Measurements from ENCODE around the gene TRIB2.

Gene TRIB2

GRCh38 chr2:12720754-12721378 lies 4.1 kb downstream of the TRIB2 start:
- DNase-seq (ENCODE audit: low read depth in 2 of 2): no peak

- no peak for DNase-seq (ENCODE audit: low read depth in 2 of 2)
Observed at GRCh38 chr2:12721566-12722446, 5.1 kb downstream of the TRIB2 start.

- no peak for DNase-seq (ENCODE audit: low read depth in 2 of 2)
Observed at GRCh38 chr2:12722447-12723316, 5.9 kb downstream of the TRIB2 start.

GRCh38 chr2:12723736-12724463 lies 7.2 kb downstream of the TRIB2 start:
- no peak for DNase-seq (ENCODE audit: low read depth in 2 of 2)

GRCh38 chr2:12725233-12726187 lies 8.8 kb downstream of the TRIB2 start:
- no peak for DNase-seq (ENCODE audit: low read depth in 2 of 2)

- no peak for DNase-seq (ENCODE audit: low read depth in 2 of 2)
Observed at GRCh38 chr2:12726271-12726670, 9.5 kb downstream of the TRIB2 start.

- DNase-seq (ENCODE audit: low read depth in 2 of 2): no peak
Observed at GRCh38 chr2:12727065-12727464, 10.3 kb downstream of the TRIB2 start.

GRCh38 chr2:12727641-12728040 lies 10.9 kb downstream of the TRIB2 start:
- DNase-seq (ENCODE audit: low read depth in 2 of 2): no peak

GRCh38 chr2:12728221-12728777 lies 11.6 kb downstream of the TRIB2 start:
- DNase-seq (ENCODE audit: low read depth in 2 of 2): no peak

GRCh38 chr2:12730265-12730664 lies 13.5 kb downstream of the TRIB2 start:
- DNase-seq (ENCODE audit: low read depth in 2 of 2): no peak

- no peak for DNase-seq (ENCODE audit: low read depth in 2 of 2)
Observed at GRCh38 chr2:12731701-12732280, 15.1 kb downstream of the TRIB2 start.

GRCh38 chr2:12732651-12733050 lies 15.9 kb downstream of the TRIB2 start:
- DNase-seq (ENCODE audit: low read depth in 2 of 2): no peak

- no peak for DNase-seq (ENCODE audit: low read depth in 2 of 2)
Observed at GRCh38 chr2:12733846-12734245, 17.1 kb downstream of the TRIB2 start.

GRCh38 chr2:12734914-12735654 lies 18.3 kb downstream of the TRIB2 start:
- DNase-seq (ENCODE audit: low read depth in 2 of 2): no peak

GRCh38 chr2:12737297-12737696 lies 20.6 kb downstream of the TRIB2 start:
- DNase-seq (ENCODE audit: low read depth in 2 of 2): no peak

- DNase-seq (ENCODE audit: low read depth in 2 of 2): no peak
Observed at GRCh38 chr2:12737738-12738485, 21.2 kb downstream of the TRIB2 start.

GRCh38 chr2:12739721-12740254 lies 23.1 kb downstream of the TRIB2 start:
- no peak for DNase-seq (ENCODE audit: low read depth in 2 of 2)

GRCh38 chr2:12741380-12741779 lies 24.6 kb downstream of the TRIB2 start:
- no peak for DNase-seq (ENCODE audit: low read depth in 2 of 2)

All from fibroblast of skin of left quadriceps (primary cell).